CD4-positive, alpha-beta T cell treated with Interleukin-1 beta for 1 hour (primary cell): ENCODE measurements around the gene PRKCI.
"Not testable (repeated sequence)": the region's sequence is repeated elsewhere in the genome, so short reads cannot be mapped to it uniquely, and the experiment has no call there.

ENCODE experiments used
- DNase-seq, 2 donors: peaks; one replicate each; pipeline ENCODE4 v3.0.0-alpha.2; 2020 to 2022

PRKCI gene

GRCh38 chr3:170225166-170225565 lies 2.9 kb downstream of the PRKCI start:
- DNase-seq, result no peak

- DNase-seq, result no peak
These were observed 4.3 kb downstream of the PRKCI start for GRCh38 chr3:170226426-170226960.

- no peak for DNase-seq
These were observed 6.0 kb downstream of the PRKCI start for GRCh38 chr3:170228093-170228766.

GRCh38 chr3:170232266-170232665 lies 10.0 kb downstream of the PRKCI start:
- DNase-seq, result no peak

- no peak for DNase-seq
These were observed 11.3 kb downstream of the PRKCI start for GRCh38 chr3:170233530-170233929.

GRCh38 chr3:170240142-170240541 lies 17.9 kb downstream of the PRKCI start:
- DNase-seq, result no peak

- no peak for DNase-seq
These were observed 18.4 kb downstream of the PRKCI start for GRCh38 chr3:170240671-170241070.

- no peak for DNase-seq
These were observed 22.4 kb downstream of the PRKCI start for GRCh38 chr3:170244576-170244975.

- DNase-seq, result no peak
These were observed 25.7 kb downstream of the PRKCI start for GRCh38 chr3:170247875-170248274.

- no peak for DNase-seq
These were observed 34.4 kb downstream of the PRKCI start for GRCh38 chr3:170256597-170256996.

- no peak for DNase-seq
These were observed 34.9 kb downstream of the PRKCI start for GRCh38 chr3:170257145-170257544.

GRCh38 chr3:170258105-170258487 lies 35.9 kb downstream of the PRKCI start:
- DNase-seq, result no peak

GRCh38 chr3:170259907-170260306 lies 37.7 kb downstream of the PRKCI start:
- DNase-seq, result no peak

- DNase-seq, result no peak
These were observed 45.6 kb downstream of the PRKCI start for GRCh38 chr3:170267793-170268192.

- DNase-seq, result not testable (repeated sequence)
These were observed 47.5 kb downstream of the PRKCI start for GRCh38 chr3:170269673-170270254.

- DNase-seq, result no peak
These were observed 48.2 kb downstream of the PRKCI start for GRCh38 chr3:170270282-170270881.

- DNase-seq, result no peak
These were observed 52.4 kb downstream of the PRKCI start for GRCh38 chr3:170274641-170275040.

- DNase-seq, result no peak
These were observed 53.6 kb downstream of the PRKCI start for GRCh38 chr3:170275832-170276231.

GRCh38 chr3:170277311-170277710 lies 55.1 kb downstream of the PRKCI start:
- DNase-seq, result peak; percentile 1 to 57

GRCh38 chr3:170277833-170278580 lies 55.8 kb downstream of the PRKCI start:
- DNase-seq, result peak in 1 of 2 donors; percentile 32

GRCh38 chr3:170278627-170279026 lies 56.4 kb downstream of the PRKCI start:
- DNase-seq, result no peak

- DNase-seq, result no peak
These were observed 68.0 kb downstream of the PRKCI start for GRCh38 chr3:170290194-170290593.

- DNase-seq, result no peak
These were observed 73.4 kb downstream of the PRKCI start for GRCh38 chr3:170295586-170295985.
